H9 (cell line): Measurements from ENCODE around the gene TLR10. TPM values are rescaled to one million over a fixed set of nuclear protein-coding genes. Genes with fewer than 3 reads are reported as not detected.

Experiments
- DNase-seq: peaks from one replicate; pipeline ENCODE4 v3.0.0-alpha.2; 2017
- H2AFZ ChIP-seq: one replicate; pipeline ENCODE4 v1.6.1; 2013; ENCODE audit warnings: mild to moderate bottlenecking, low read length, control low read depth, moderate library complexity
- H2AK5ac ChIP-seq: 2 replicates; pipeline ENCODE4 v1.6.1; 2013; ENCODE audit warnings: low read length, control low read depth, mixed read lengths; ENCODE audit not compliant: insufficient read length
- H2BK120ac ChIP-seq: one replicate; pipeline ENCODE4 v1.6.1; 2013; ENCODE audit warnings: low read depth, mild to moderate bottlenecking, low read length, control low read depth, inconsistent platforms; ENCODE audit not compliant: poor library complexity, severe bottlenecking
- H2BK12ac ChIP-seq: 2 replicates; pipeline ENCODE4 v1.6.1; 2013; ENCODE audit warnings: low read length, control low read depth, mixed read lengths, low read depth; ENCODE audit not compliant: insufficient read length
- H2BK15ac ChIP-seq: 2 replicates; pipeline ENCODE4 v1.6.1; 2013; ENCODE audit warnings: low read depth, low read length, control low read depth
- H2BK20ac ChIP-seq: one replicate; pipeline ENCODE4 v1.6.1; 2013; ENCODE audit warnings: low read depth, mild to moderate bottlenecking, low read length, control low read depth, inconsistent platforms; ENCODE audit not compliant: poor library complexity, severe bottlenecking
- H2BK5ac ChIP-seq: 2 replicates; pipeline ENCODE4 v1.6.1; 2013; ENCODE audit warnings: low read length, control low read depth, mixed read lengths; ENCODE audit not compliant: insufficient read length
- H3K14ac ChIP-seq: 2 replicates; pipeline ENCODE4 v1.6.1; 2013; ENCODE audit warnings: low read length, control low read depth; ENCODE audit not compliant: insufficient read depth
- H3K18ac ChIP-seq: 2 replicates; pipeline ENCODE4 v1.6.1; 2013; ENCODE audit warnings: low read depth, mild to moderate bottlenecking, mixed read lengths, low read length, control low read depth; ENCODE audit not compliant: insufficient read length
- H3K23ac ChIP-seq: 2 replicates; pipeline ENCODE4 v1.6.1; 2013; ENCODE audit warnings: low read length, control low read depth, mixed read lengths, low read depth; ENCODE audit not compliant: insufficient read length
- H3K23me2 ChIP-seq: 2 replicates; pipeline ENCODE4 v1.6.1; 2013; ENCODE audit warnings: low read depth, mild to moderate bottlenecking, mixed read lengths, low read length, control low read depth; ENCODE audit not compliant: insufficient read length, poor library complexity, severe bottlenecking
- H3K27ac ChIP-seq: 2 replicates; pipeline ENCODE4 v1.5.1; 2013; ENCODE audit warnings: low read length, control low read depth, mixed read lengths, low read depth; ENCODE audit not compliant: insufficient read length
- H3K27me3 ChIP-seq: 2 replicates; pipeline ENCODE4 v1.6.1; 2013; ENCODE audit warnings: low read length, control low read depth, inconsistent platforms; ENCODE audit not compliant: insufficient read depth
- H3K4ac ChIP-seq: 2 replicates; pipeline ENCODE4 v1.6.1; 2013; ENCODE audit warnings: low read depth, mild to moderate bottlenecking, control low read depth, inconsistent platforms, low read length, moderate library complexity
- H3K4me1 ChIP-seq: 2 replicates; pipeline ENCODE4 v1.6.1; 2013; ENCODE audit warnings: low read length, control low read depth, inconsistent platforms; ENCODE audit not compliant: insufficient read depth
- H3K4me2 ChIP-seq: 2 replicates; pipeline ENCODE4 v1.6.1; 2013; ENCODE audit warnings: low read length, control low read depth, mixed read lengths; ENCODE audit not compliant: insufficient read length, insufficient read depth
- H3K56ac ChIP-seq: 2 replicates; pipeline ENCODE4 v1.6.1; 2013; ENCODE audit warnings: low read depth, mild to moderate bottlenecking, mixed read lengths, low read length, control low read depth; ENCODE audit not compliant: insufficient read length
- H3K79me1 ChIP-seq: 2 replicates; pipeline ENCODE4 v1.6.1; 2013; ENCODE audit warnings: low read depth, mild to moderate bottlenecking, moderate library complexity, low read length, control low read depth, inconsistent platforms; ENCODE audit not compliant: insufficient read depth, poor library complexity, severe bottlenecking
- H3K79me2 ChIP-seq: 2 replicates; pipeline ENCODE4 v1.6.1; 2013; ENCODE audit warnings: low read length, control low read depth, inconsistent platforms; ENCODE audit not compliant: insufficient read depth
- H3K9ac ChIP-seq: 2 replicates; pipeline ENCODE4 v1.6.1; 2013; ENCODE audit warnings: low read length, control low read depth, mixed read lengths; ENCODE audit not compliant: insufficient read length; ENCODE audit errors: extremely low read depth
- H3K9me3 ChIP-seq: one replicate; pipeline ENCODE4 v1.6.1; 2013; ENCODE audit warnings: low read depth, low read length, inconsistent platforms; ENCODE audit not compliant: control insufficient read depth
- H3T11ph ChIP-seq: one replicate; pipeline ENCODE4 v1.6.1; 2013; ENCODE audit warnings: mild to moderate bottlenecking, low read length, control low read depth, inconsistent platforms
- H4K20me1 ChIP-seq: one replicate; pipeline ENCODE4 v1.6.1; 2013; ENCODE audit not compliant: control insufficient read depth, insufficient read length, insufficient read depth
- H4K5ac ChIP-seq: 2 replicates; pipeline ENCODE4 v1.6.1; 2013; ENCODE audit warnings: low read depth, mild to moderate bottlenecking, mixed read lengths, low read length, control low read depth; ENCODE audit not compliant: insufficient read length
- H4K8ac ChIP-seq: replicated peaks from 2 replicates; pipeline ENCODE4 v1.6.1; 2013; ENCODE audit warnings: low read length, control low read depth, mixed read lengths, low read depth; ENCODE audit not compliant: insufficient read length
- H4K91ac ChIP-seq: 2 replicates; pipeline ENCODE4 v1.6.1; 2013; ENCODE audit warnings: low read depth, mild to moderate bottlenecking, moderate library complexity, mixed read lengths, low read length, control low read depth; ENCODE audit not compliant: insufficient read length
- H3K27ac Mint-ChIP-seq, 3 experiments: 2 replicates in 2 of 3; 3 replicates in 1 of 3; pipeline ENCODE4 v1.8.0; 2020 to 2021; ENCODE audit warnings: mixed read lengths in 3 of 3, mild to moderate bottlenecking in 1 of 3, moderate library complexity in 1 of 3
- H3K27me3 Mint-ChIP-seq: 2 replicates; pipeline ENCODE4 v1.8.0; 2021; ENCODE audit warnings: low read depth, mild to moderate bottlenecking, moderate library complexity, mixed read lengths
- H3K36me3 Mint-ChIP-seq, 3 experiments: 2 replicates in 2 of 3; 3 replicates in 1 of 3; pipeline ENCODE4 v1.8.0; 2020 to 2021; ENCODE audit warnings: low read depth in 3 of 3, mixed read lengths in 3 of 3; ENCODE audit not compliant: insufficient read depth in 1 of 3
- H3K4me1 Mint-ChIP-seq, 2 experiments: 2 replicates each; pipeline ENCODE4 v1.8.0; 2020; ENCODE audit warnings: mixed read lengths in 2 of 2
- H3K4me3 Mint-ChIP-seq, 2 experiments: 2 replicates in 1 of 2; 3 replicates in 1 of 2; pipeline ENCODE4 v1.8.0; 2020 to 2021; ENCODE audit warnings: mild to moderate bottlenecking in 2 of 2, mixed read lengths in 2 of 2, moderate library complexity in 1 of 2
- H3K9me3 Mint-ChIP-seq, 2 experiments: 2 replicates in 1 of 2; 3 replicates in 1 of 2; pipeline ENCODE4 v1.8.0; 2020; ENCODE audit warnings: mild to moderate bottlenecking in 2 of 2, mixed read lengths in 2 of 2, moderate library complexity in 1 of 2
- WGBS: extraction: QIAGEN DNeasy Blood & Tissue Kit; methylation state at CpG from one replicate; pipeline ENCODE4 v1.1.7; 2013; ENCODE audit warnings: missing lambda C conversion rate, low lambda C conversion rate, mixed read lengths; ENCODE audit not compliant: insufficient read length; ENCODE audit errors: extremely low coverage; 5-methylcytosine and 5-hydroxymethylcytosine counted together
- total RNA-seq: library from RNA; stranded (reverse); gene quantifications from 2 replicates; pipeline ENCODE4 v1.2.1, GENCODE V29; 2021
- TF ChIP-seq, protein P1 (sequence below): fragments of 200-600 bp; sonication (generic); conservative IDR thresholded peaks from 3 replicates; pipeline ENCODE4 v1.8.0; 2021; ENCODE audit warnings: antibody characterized with exemption, mild to moderate bottlenecking

Gene TLR10
- total RNA-seq, 1 experiment from 2014 or later, result not detected

DNA sequence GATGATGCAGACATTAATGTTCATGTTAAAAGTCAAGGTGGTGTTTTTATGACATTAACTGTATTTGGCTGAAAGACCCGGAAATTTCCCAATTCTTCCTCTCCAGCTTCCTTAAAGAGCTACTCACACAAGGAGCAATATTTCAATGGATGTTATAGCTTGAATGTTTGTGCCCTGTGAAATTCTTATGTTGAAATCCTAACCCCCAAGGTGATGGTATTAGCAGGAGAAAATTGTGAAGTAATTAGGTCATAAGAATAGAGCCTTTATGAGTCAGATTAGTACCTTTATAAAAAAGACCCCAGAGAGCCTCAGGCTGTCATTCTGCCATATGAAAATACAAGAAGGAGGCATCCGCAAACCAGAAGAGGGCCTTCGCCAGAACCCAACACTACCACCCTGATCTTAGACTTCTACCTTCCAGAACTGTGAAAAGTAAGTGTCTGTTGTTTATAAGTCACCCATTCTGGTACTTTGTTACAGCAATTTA, 18.2 kb upstream of the TLR10 start:
- H3T11ph ChIP-seq, result no peak overlapping the region
- no peak overlapping the region for H2AFZ ChIP-seq
- TF ChIP-seq, protein P1, sequence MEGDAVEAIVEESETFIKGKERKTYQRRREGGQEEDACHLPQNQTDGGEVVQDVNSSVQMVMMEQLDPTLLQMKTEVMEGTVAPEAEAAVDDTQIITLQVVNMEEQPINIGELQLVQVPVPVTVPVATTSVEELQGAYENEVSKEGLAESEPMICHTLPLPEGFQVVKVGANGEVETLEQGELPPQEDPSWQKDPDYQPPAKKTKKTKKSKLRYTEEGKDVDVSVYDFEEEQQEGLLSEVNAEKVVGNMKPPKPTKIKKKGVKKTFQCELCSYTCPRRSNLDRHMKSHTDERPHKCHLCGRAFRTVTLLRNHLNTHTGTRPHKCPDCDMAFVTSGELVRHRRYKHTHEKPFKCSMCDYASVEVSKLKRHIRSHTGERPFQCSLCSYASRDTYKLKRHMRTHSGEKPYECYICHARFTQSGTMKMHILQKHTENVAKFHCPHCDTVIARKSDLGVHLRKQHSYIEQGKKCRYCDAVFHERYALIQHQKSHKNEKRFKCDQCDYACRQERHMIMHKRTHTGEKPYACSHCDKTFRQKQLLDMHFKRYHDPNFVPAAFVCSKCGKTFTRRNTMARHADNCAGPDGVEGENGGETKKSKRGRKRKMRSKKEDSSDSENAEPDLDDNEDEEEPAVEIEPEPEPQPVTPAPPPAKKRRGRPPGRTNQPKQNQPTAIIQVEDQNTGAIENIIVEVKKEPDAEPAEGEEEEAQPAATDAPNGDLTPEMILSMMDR, result no peak
- H4K5ac ChIP-seq, result no peak overlapping the region
- no peak overlapping the region for H3K4me3 Mint-ChIP-seq
- no peak overlapping the region for H3K56ac ChIP-seq
- no peak overlapping the region for H2BK12ac ChIP-seq
- H3K4me1 ChIP-seq, result no peaks in the 10 kb centered on the region
- H3K79me2 ChIP-seq, result no peaks in the 10 kb centered on the region
- H3K18ac ChIP-seq, result no peak overlapping the region
- H4K8ac ChIP-seq, result no peak overlapping the region
- no peaks in the 10 kb centered on the region for H3K79me1 ChIP-seq
- no peak overlapping the region for H2BK15ac ChIP-seq
- H3K27ac Mint-ChIP-seq, result no peak overlapping the region
- H3K14ac ChIP-seq, result no peak overlapping the region
- no peak for DNase-seq
- peaks cover 13 to 23% (median 14%) of the 10 kb centered on the region in 3 experiments for H3K36me3 Mint-ChIP-seq
- no peak overlapping the region for H3K4ac ChIP-seq
- H4K91ac ChIP-seq, result no peak overlapping the region
- H3K9ac ChIP-seq, result no peak overlapping the region
- H4K20me1 ChIP-seq, result no peaks in the 10 kb centered on the region
- H3K27ac ChIP-seq, result no peak overlapping the region
- H3K23me2 ChIP-seq, result no peaks in the 10 kb centered on the region
- no peak overlapping the region for H2BK20ac ChIP-seq
- H3K9me3 Mint-ChIP-seq, result peaks cover 26 to 43% of the 10 kb centered on the region in 2 experiments
- WGBS, result no CpG with 5 or more reads among the region's 3 CpGs
- H3K9me3 ChIP-seq, result peaks cover 12% of the 10 kb centered on the region
- no peak overlapping the region for H2BK120ac ChIP-seq
- no peaks in the 10 kb centered on the region for H3K27me3 ChIP-seq
- H3K4me2 ChIP-seq, result no peak overlapping the region
- no peak overlapping the region for H3K23ac ChIP-seq
- H2BK5ac ChIP-seq, result no peak overlapping the region
- no peaks in the 10 kb centered on the region for H3K4me1 Mint-ChIP-seq
- H3K27me3 Mint-ChIP-seq, result peaks cover 2% of the 10 kb centered on the region
- H2AK5ac ChIP-seq, result no peak overlapping the region
